Thyroid gland (tissue), 4 donors: ENCODE measurements around the gene CERCAM. TPM values are rescaled to one million over a fixed set of nuclear protein-coding genes. Genes with fewer than 3 reads are reported as not detected.

Experiments used
- DNase-seq, 2 donors: peaks; one replicate each; pipeline ENCODE4 v3.0.0-alpha.2; 2019
- H3K27ac ChIP-seq, 3 donors: fragments of 200-600 bp; sonication (generic); 1 replicate in 2 of 3; 2 replicates in 1 of 3; pipeline ENCODE4 v1.5.1; 2016 to 2019; ENCODE audit warnings: mild to moderate bottlenecking in 1 of 3, moderate library complexity in 1 of 3
- H3K27me3 ChIP-seq: fragments of 200-600 bp; sonication (generic); one replicate; pipeline ENCODE4 v1.5.1; 2019
- H3K36me3 ChIP-seq, 2 donors: fragments of 200-600 bp; sonication (generic); one replicate each; pipeline ENCODE4 v1.5.1; 2016 to 2019
- H3K4me1 ChIP-seq, 2 donors: fragments of 200-600 bp; sonication (generic); one replicate each; pipeline ENCODE4 v1.5.1; 2017 to 2019
- H3K4me3 ChIP-seq, 3 donors: fragments of 200-600 bp; sonication (generic); replicated peaks in 1 of 3; 1 replicate in 2 of 3; 2 replicates in 1 of 3; pipeline ENCODE4 v1.5.1; 2016; ENCODE audit warnings: mild to moderate bottlenecking in 1 of 3
- H3K9me3 ChIP-seq: fragments of 200-600 bp; sonication (generic); one replicate; pipeline ENCODE4 v1.5.1; 2017
- CTCF ChIP-seq, 6 experiments: fragments of 200-600 bp in 3 of 6; fragments of 450-650 bp in 3 of 6; sonication (generic) in 3 of 6; IDR thresholded peaks; one replicate each; pipeline ENCODE4 v1.5.1; 2016 to 2019; ENCODE audit warnings: antibody characterized with exemption in 6 of 6, mild to moderate bottlenecking in 2 of 6, inconsistent platforms in 1 of 6, moderate library complexity in 1 of 6
- POLR2A ChIP-seq, 2 donors: fragments of 450-650 bp; IDR thresholded peaks; one replicate each; pipeline ENCODE4 v1.6.1; 2017; ENCODE audit warnings: antibody characterized with exemption in 2 of 2, mild to moderate bottlenecking in 2 of 2, moderate library complexity in 1 of 2
- WGBS, 2 donors: methylation state at CpG; one replicate each; pipeline ENCODE4 v1.1.5; 2017; 5-methylcytosine and 5-hydroxymethylcytosine counted together
- intact Hi-C: fragments of 100-400 bp; cut with DNase I; formaldehyde crosslinking; loops from one replicate; pipeline ENCODE4 v1.15.1; 2023
- total RNA-seq, 4 donors: library from RNA; depleted of rRNA; stranded (reverse); fragments of >200 nt; gene quantifications; one replicate each; pipeline ENCODE4 v1.2.3, GENCODE V29; 2016

CERCAM gene
- total RNA-seq, 4 donors from 2014 or later: 22.3 to 35.4 (median 27.2) TPM

- no peak for DNase-seq
- no peaks in the 10 kb centered on the region for H3K9me3 ChIP-seq
- H3K36me3 ChIP-seq: peaks cover 0 to 24% of the 10 kb centered on the region in 2 donors
- peaks cover 6% of the 10 kb centered on the region in 2 donors for H3K4me1 ChIP-seq
- no peak for TF ChIP-seq CTCF (IDR thresholded peaks at IDR 0.05)
- TF ChIP-seq POLR2A (IDR thresholded peaks at IDR 0.05): no peak
- 96 to 100% methylated on average over 3 of the region's 3 CpGs for WGBS, 2 donors
- no peak overlapping the region for H3K27ac ChIP-seq
- no peak overlapping the region for H3K4me3 ChIP-seq
- intact Hi-C loops: loop anchor here (10.0 kb wide), 1 partner anchor 46 kb away; the partner anchor contains the start of gene GLE1
- no peaks in the 10 kb centered on the region for H3K27me3 ChIP-seq
Measured at GRCh38 chr9:128459011-128459410, 38.4 kb downstream of the CERCAM start.

DNA sequence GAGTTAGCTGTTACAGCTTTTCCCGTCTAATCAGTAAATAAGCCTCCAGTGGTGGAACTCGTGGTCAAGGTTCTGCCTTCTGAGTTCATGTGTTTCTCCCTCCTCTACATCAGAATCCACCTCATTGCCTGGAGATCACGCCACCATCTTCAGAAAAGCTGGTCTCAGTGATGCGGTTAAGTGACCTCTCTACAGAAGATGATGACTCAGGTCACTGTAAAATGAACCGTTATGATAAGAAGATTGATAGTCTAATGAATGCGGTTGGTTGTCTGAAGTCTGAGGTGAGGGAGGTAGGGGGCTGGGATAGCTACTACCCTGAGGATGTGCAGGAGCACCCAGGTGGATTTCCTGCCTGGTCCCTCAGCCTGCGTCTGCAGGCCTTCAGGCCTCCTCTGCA is 48.4 kb downstream of the CERCAM start:
- H3K36me3 ChIP-seq: peaks cover 0 to 3% of the 10 kb centered on the region in 2 donors
- no peak for DNase-seq
- no peaks in the 10 kb centered on the region for H3K4me1 ChIP-seq
- TF ChIP-seq POLR2A (IDR thresholded peaks at IDR 0.05): no peak
- no peak for TF ChIP-seq CTCF (IDR thresholded peaks at IDR 0.05)
- no peak overlapping the region for H3K27ac ChIP-seq
- intact Hi-C loops: no loop called here
- no peaks in the 10 kb centered on the region for H3K27me3 ChIP-seq
- H3K4me3 ChIP-seq: no peak overlapping the region
- no peaks in the 10 kb centered on the region for H3K9me3 ChIP-seq
- WGBS, 2 donors: 94 to 96% methylated on average over 7 of the region's 7 CpGs

GRCh38 chr9:128470560-128470959 is 49.9 kb downstream of the CERCAM start:
- Histone ChIP-seq H3K27ac (no peak overlapping the region), H3K4me1 (no peaks in the 10 kb centered on the region), H3K4me3 (no peak overlapping the region), H3K36me3 (peaks cover 2 to 3% of the 10 kb centered on the region in 2 donors), H3K9me3 (no peaks in the 10 kb centered on the region), H3K27me3 (no peaks in the 10 kb centered on the region)
- 83 to 87% methylated on average over 5 of the region's 5 CpGs for WGBS, 2 donors
- intact Hi-C loops: no loop called here
- TF ChIP-seq POLR2A (IDR thresholded peaks at IDR 0.05) (no peak), CTCF (IDR thresholded peaks at IDR 0.05) (no peak)
- no peak for DNase-seq

DNA sequence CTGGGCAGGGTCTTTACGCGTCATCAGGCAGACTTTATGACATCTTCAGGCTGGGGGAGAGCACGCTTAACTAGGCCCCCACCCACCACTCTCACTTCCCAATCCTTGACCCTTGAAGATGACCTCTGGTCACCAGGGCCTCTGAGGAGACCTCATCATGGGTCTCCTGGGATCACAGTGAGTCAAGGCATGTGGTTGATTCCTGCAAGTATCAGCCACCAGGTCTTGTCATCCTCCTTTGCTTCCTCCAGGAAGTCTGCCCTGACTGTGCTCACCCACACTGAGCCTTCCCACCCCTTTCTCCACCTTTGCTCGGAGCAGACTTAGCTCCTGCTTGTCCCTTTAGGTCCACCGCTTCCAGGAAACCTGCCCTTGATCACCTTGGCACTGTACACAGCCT is 52.4 kb downstream of the CERCAM start:
- intact Hi-C loops: no loop called here
- H3K27ac ChIP-seq: no peak overlapping the region
- DNase-seq: no peak
- WGBS, 2 donors: 98% methylated on average over 5 of the region's 5 CpGs
- H3K27me3 ChIP-seq: no peaks in the 10 kb centered on the region
- no peaks in the 10 kb centered on the region for H3K4me1 ChIP-seq
- H3K36me3 ChIP-seq: peaks cover 5 to 8% of the 10 kb centered on the region in 2 donors
- TF ChIP-seq POLR2A (IDR thresholded peaks at IDR 0.05): no peak
- no peak for TF ChIP-seq CTCF (IDR thresholded peaks at IDR 0.05)
- H3K9me3 ChIP-seq: no peaks in the 10 kb centered on the region
- H3K4me3 ChIP-seq: no peak overlapping the region

- Histone ChIP-seq H3K9me3 (no peaks in the 10 kb centered on the region), H3K4me3 (no peak overlapping the region), H3K36me3 (peaks cover 9 to 22% of the 10 kb centered on the region in 2 donors), H3K27ac (no peak overlapping the region), H3K4me1 (no peaks in the 10 kb centered on the region), H3K27me3 (no peaks in the 10 kb centered on the region)
- TF ChIP-seq POLR2A (IDR thresholded peaks at IDR 0.05): no peak
- TF ChIP-seq CTCF (IDR thresholded peaks at IDR 0.05): no peak
- no peak for DNase-seq
- 98 to 99% methylated on average over 7 of the region's 7 CpGs for WGBS, 2 donors
- intact Hi-C loops: no loop called here
Measured at GRCh38 chr9:128475867-128476266, 55.2 kb downstream of the CERCAM start.
